Upper lobe of left lung (tissue), 4 donors: ENCODE results near the gene IFNLR1.

Experiments used
- EP300 ChIP-seq, 4 donors: sonication (generic); formaldehyde crosslinking; IDR thresholded peaks; one replicate each; pipeline ENCODE4 v1.5.1; 2017; ENCODE audit warnings: antibody characterized with exemption in 4 of 4, control low read depth in 2 of 4
- POLR2A ChIP-seq, 4 donors: fragments of 450-650 bp; IDR thresholded peaks; one replicate each; pipeline ENCODE4 v1.5.1; 2016 to 2017; ENCODE audit warnings: antibody characterized with exemption in 4 of 4, mild to moderate bottlenecking in 2 of 4
- POLR2AphosphoS5 ChIP-seq, 2 donors: sonication (generic); formaldehyde crosslinking; IDR thresholded peaks; one replicate each; pipeline ENCODE4 v1.5.1; 2017; ENCODE audit warnings: antibody characterized with exemption in 2 of 2
- TF ChIP-seq, protein P1 (sequence below), 6 experiments: fragments of 450-650 bp in 4 of 6; fragments of 200-600 bp in 2 of 6; sonication (generic) in 2 of 6; IDR thresholded peaks; one replicate each; pipeline ENCODE4 v1.5.1; 2016 to 2019; ENCODE audit warnings: antibody characterized with exemption in 6 of 6

- TF ChIP-seq, protein P1, sequence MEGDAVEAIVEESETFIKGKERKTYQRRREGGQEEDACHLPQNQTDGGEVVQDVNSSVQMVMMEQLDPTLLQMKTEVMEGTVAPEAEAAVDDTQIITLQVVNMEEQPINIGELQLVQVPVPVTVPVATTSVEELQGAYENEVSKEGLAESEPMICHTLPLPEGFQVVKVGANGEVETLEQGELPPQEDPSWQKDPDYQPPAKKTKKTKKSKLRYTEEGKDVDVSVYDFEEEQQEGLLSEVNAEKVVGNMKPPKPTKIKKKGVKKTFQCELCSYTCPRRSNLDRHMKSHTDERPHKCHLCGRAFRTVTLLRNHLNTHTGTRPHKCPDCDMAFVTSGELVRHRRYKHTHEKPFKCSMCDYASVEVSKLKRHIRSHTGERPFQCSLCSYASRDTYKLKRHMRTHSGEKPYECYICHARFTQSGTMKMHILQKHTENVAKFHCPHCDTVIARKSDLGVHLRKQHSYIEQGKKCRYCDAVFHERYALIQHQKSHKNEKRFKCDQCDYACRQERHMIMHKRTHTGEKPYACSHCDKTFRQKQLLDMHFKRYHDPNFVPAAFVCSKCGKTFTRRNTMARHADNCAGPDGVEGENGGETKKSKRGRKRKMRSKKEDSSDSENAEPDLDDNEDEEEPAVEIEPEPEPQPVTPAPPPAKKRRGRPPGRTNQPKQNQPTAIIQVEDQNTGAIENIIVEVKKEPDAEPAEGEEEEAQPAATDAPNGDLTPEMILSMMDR (IDR thresholded peaks at IDR 0.05): no peak
- TF ChIP-seq POLR2AphosphoS5 (IDR thresholded peaks at IDR 0.05) (no peak), EP300 (IDR thresholded peaks at IDR 0.05) (no peak), POLR2A (IDR thresholded peaks at IDR 0.05) (no peak)
Observed at GRCh38 chr1:24178407-24178806, 8.7 kb downstream of the IFNLR1 start.
